ENCODE data around the gene WNK2.

- TF ChIP-seq, protein P1, sequence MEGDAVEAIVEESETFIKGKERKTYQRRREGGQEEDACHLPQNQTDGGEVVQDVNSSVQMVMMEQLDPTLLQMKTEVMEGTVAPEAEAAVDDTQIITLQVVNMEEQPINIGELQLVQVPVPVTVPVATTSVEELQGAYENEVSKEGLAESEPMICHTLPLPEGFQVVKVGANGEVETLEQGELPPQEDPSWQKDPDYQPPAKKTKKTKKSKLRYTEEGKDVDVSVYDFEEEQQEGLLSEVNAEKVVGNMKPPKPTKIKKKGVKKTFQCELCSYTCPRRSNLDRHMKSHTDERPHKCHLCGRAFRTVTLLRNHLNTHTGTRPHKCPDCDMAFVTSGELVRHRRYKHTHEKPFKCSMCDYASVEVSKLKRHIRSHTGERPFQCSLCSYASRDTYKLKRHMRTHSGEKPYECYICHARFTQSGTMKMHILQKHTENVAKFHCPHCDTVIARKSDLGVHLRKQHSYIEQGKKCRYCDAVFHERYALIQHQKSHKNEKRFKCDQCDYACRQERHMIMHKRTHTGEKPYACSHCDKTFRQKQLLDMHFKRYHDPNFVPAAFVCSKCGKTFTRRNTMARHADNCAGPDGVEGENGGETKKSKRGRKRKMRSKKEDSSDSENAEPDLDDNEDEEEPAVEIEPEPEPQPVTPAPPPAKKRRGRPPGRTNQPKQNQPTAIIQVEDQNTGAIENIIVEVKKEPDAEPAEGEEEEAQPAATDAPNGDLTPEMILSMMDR (IDR thresholded peaks at IDR 0.05; ENCODE audit: insufficient read depth, low read length, poor library complexity, severe bottlenecking), result no peak
- no peak for TF ChIP-seq EZH2phosphoT487 (conservative IDR thresholded peaks at IDR 0.05; ENCODE audit: low read length)
These were observed 162.5 kb downstream of the WNK2 start for GRCh38 chr9:93346231-93347112.
